ENCODE measurements around the gene BMERB1.
"Not testable (repeated sequence)": the region's sequence is repeated elsewhere in the genome, so short reads cannot be mapped to it uniquely, and the experiment has no call there.

Gene BMERB1

GRCh38 chr16:15567823-15568222, 133.4 kb downstream of the BMERB1 start:
- DNase-seq, result no peak

- not testable (repeated sequence) for DNase-seq
Measured at GRCh38 chr16:15570666-15571065, 136.3 kb downstream of the BMERB1 start.

- no peak for DNase-seq
Measured at GRCh38 chr16:15571557-15571956, 137.2 kb downstream of the BMERB1 start.

GRCh38 chr16:15572329-15573001, 138.1 kb downstream of the BMERB1 start:
- DNase-seq, result no peak

GRCh38 chr16:15573274-15573895, 139.0 kb downstream of the BMERB1 start:
- DNase-seq, result no peak

GRCh38 chr16:15573896-15574613, 139.7 kb downstream of the BMERB1 start:
- not testable (repeated sequence) for DNase-seq

GRCh38 chr16:15574614-15574948, 140.2 kb downstream of the BMERB1 start:
- DNase-seq, result no peak

- no peak for DNase-seq
Measured at GRCh38 chr16:15575293-15576049, 141.1 kb downstream of the BMERB1 start.

- DNase-seq, result no peak
Measured at GRCh38 chr16:15576960-15577958, 142.9 kb downstream of the BMERB1 start.

- no peak for DNase-seq
Measured at GRCh38 chr16:15578824-15579223, 144.4 kb downstream of the BMERB1 start.

GRCh38 chr16:15581127-15581815, 146.9 kb downstream of the BMERB1 start:
- no peak for DNase-seq

GRCh38 chr16:15583526-15583925, 149.1 kb downstream of the BMERB1 start:
- DNase-seq, result no peak

GRCh38 chr16:15585956-15586355, 151.6 kb downstream of the BMERB1 start:
- no peak for DNase-seq

GRCh38 chr16:15586716-15587115, 152.3 kb downstream of the BMERB1 start:
- no peak for DNase-seq

- no peak for DNase-seq
Measured at GRCh38 chr16:15587152-15587825, 152.9 kb downstream of the BMERB1 start.

GRCh38 chr16:15592324-15592723, 157.9 kb downstream of the BMERB1 start:
- DNase-seq, result no peak

GRCh38 chr16:15593235-15593634, 158.8 kb downstream of the BMERB1 start:
- DNase-seq, result no peak

GRCh38 chr16:15594711-15595320, 160.4 kb downstream of the BMERB1 start:
- DNase-seq, result no peak

- DNase-seq, result no peak
Measured at GRCh38 chr16:15597135-15597534, 162.7 kb downstream of the BMERB1 start.
